GM18502 (cell line): ENCODE data around the gene PXDN.
"Not testable (repeated sequence)": the region's sequence is repeated elsewhere in the genome, so short reads cannot be mapped to it uniquely, and the experiment has no call there.

Experiments
- ATAC-seq: cut with Tn5 transposase; IDR thresholded peaks from one replicate; pipeline ENCODE4 v1.9.1; 2021; ENCODE audit warnings: mild to moderate bottlenecking; ENCODE audit not compliant: unreplicated experiment, poor library complexity

Gene PXDN

GRCh38 chr2:1687254-1687653 lies 57.1 kb downstream of the PXDN start:
- ATAC-seq = no peak

GRCh38 chr2:1686784-1687105 lies 57.6 kb downstream of the PXDN start:
- ATAC-seq = no peak

GRCh38 chr2:1685957-1686783 lies 58.1 kb downstream of the PXDN start:
- ATAC-seq = no peak

- ATAC-seq = no peak
Measured at GRCh38 chr2:1685078-1685956, 59.0 kb downstream of the PXDN start.

GRCh38 chr2:1683297-1683696 lies 61.0 kb downstream of the PXDN start:
- ATAC-seq = no peak

DNA sequence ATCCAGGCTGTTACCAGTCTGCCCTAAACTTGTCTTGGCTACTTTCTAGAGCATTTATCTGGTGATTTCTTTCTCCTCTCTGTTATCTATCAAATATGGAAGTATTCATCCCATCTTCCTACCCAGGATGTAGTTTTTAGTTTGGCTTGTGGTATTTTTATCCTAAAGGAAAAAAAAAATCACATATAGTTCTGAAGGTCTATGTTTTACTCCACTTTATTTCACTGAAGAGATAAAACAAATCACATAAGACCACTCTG lies 62.2 kb downstream of the PXDN start:
- no peak for ATAC-seq

GRCh38 chr2:1681323-1682180 lies 62.8 kb downstream of the PXDN start:
- ATAC-seq = no peak

DNA sequence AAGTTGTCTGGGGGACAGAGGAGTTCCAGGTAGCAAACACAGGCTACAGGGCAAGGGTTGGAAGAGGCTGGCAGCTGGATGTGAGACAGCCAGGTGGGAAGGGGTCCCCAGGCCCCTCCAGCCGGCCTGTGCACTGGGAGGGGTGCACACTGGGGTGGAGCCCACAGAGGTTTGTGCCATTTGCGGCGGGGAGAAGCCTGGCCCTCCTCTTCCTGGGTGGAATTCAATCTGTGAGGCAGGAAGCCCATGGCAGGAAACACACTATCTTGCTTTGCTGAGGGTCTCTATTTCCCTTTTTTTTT lies 63.3 kb downstream of the PXDN start:
- ATAC-seq = no peak

DNA sequence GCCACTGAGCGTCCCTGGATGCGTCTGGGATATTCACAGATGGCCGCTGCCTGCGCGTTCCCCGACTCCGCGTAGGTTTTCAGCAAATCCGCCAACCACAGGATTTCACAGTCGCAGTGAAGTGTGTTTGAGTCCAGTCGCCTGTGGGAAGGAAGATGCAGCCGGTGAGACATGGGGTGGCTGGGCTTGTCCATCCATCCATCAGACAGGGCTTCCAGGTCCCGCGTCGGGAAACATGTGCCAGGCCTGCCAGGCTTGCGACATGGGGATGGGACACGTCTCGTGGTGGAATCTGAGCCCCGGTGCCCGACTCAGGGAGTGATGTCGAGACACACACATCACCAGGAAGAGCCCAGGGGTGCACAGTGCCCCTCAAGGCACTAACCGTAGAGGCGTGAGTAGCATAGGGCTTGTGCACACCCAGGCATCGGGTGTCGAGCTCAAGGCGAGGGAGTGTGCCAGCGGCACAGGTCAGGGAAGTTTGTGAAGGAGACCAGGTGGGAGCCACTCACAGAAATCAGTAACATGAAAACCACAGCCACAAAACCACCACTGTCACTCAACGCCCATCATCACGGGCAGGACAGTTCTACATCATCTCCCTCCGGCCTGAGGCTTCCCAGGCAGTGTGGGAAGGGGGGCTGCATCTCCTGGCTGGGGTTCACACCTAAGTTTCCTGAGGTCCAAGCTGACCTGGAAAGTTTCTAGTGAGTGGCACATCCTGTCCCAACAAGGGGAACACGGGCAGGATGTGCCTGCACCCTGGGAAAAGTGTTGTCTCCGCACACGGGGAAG lies 63.9 kb downstream of the PXDN start:
- no peak for ATAC-seq

DNA sequence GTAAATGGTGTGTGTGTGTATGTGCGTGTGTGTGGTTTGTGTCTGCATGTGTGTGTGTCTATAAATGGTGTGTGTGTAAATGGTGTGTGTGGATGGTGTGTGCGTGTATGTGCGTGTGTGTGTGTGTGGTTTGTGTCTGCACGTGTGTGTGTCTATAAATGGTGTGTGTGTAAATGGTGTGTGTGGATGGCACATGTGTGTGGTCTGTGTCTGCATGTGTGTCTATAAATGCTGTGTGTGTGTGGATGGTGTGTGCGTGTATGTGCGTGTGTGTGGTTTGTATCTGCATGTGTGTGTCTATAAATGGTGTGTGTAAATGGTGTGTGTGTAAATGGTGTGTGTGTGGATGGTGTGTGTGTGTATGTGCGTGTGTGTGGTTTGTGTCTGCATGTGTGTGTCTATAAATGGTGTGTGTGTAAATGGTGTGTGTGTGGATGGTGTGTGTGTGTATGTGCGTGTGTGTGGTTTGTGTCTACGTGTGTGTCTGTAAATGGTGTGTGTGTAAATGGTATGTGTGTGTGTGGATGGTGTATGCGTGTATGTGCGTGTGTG lies 64.8 kb downstream of the PXDN start:
- ATAC-seq = not testable (repeated sequence)

GRCh38 chr2:1679065-1679464 lies 65.2 kb downstream of the PXDN start:
- not testable (repeated sequence) for ATAC-seq

- no peak for ATAC-seq
Measured at GRCh38 chr2:1678609-1679008, 65.7 kb downstream of the PXDN start.

- no peak for ATAC-seq
Measured at GRCh38 chr2:1677821-1678165, 66.5 kb downstream of the PXDN start.

GRCh38 chr2:1676913-1677820 lies 67.1 kb downstream of the PXDN start:
- no peak for ATAC-seq

- no peak for ATAC-seq
Measured at GRCh38 chr2:1676091-1676912, 68.0 kb downstream of the PXDN start.

- ATAC-seq = no peak
Measured at GRCh38 chr2:1675633-1676032, 68.7 kb downstream of the PXDN start.

DNA sequence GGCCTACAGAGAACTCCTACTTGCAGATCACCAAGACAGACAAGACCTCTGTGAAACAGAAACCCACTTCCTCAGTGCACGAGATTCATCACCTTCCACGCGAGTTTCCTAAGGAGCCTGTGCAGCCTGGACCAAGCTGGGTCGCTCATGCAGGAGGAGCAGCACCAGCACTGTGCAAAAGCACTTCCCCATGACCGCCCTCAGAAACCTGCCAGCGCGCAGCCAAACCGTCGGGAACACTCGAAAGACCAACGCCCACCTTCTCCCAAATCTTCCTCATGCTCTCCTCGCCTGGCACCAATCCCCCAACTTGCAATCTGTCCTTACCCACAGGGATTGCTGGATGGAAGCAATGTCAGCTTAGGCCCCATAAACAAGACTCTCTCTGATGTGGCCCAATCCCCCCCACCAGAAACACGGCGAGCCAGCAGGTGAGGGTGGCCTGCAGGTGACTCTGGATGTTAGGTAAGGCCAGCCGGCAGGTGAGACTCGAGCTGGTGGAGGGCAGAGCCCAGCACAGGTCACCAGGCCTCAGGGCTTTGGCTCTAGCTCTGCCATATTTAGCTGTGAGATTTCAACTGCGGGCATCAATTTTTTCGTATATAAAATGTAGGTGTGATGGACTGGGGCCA lies 69.4 kb downstream of the PXDN start:
- no peak for ATAC-seq

GRCh38 chr2:1674276-1674675 lies 70.0 kb downstream of the PXDN start:
- no peak for ATAC-seq
